Lower leg skin (tissue), 4 donors: ENCODE measurements around the gene SULT2B1. TPM values are rescaled to one million over a fixed set of nuclear protein-coding genes. Genes with fewer than 3 reads are reported as not detected.
A peak's percentile ranks its signal among the peaks of the same experiment; 100 is the strongest.

Source experiments
- DNase-seq, 2 donors: peaks; one replicate each; pipeline ENCODE4 v3.0.0-alpha.2; 2019; ENCODE audit warnings: low spot score in 2 of 2
- H3K4me3 ChIP-seq: fragments of 200-600 bp; sonication (generic); 2 replicates; pipeline ENCODE4 v1.5.1; 2017; ENCODE audit warnings: mild to moderate bottlenecking, low read depth; ENCODE audit not compliant: poor library complexity, severe bottlenecking
- POLR2A ChIP-seq, 2 donors: fragments of 450-650 bp; IDR thresholded peaks; one replicate each; pipeline ENCODE4 v1.6.1; 2016 to 2017; ENCODE audit warnings: antibody characterized with exemption in 2 of 2, mild to moderate bottlenecking in 1 of 2, moderate library complexity in 1 of 2
- WGBS, 2 donors: methylation state at CpG; one replicate each; pipeline ENCODE4 v1.1.5; 2018; 5-methylcytosine and 5-hydroxymethylcytosine counted together
- intact Hi-C: fragments of 100-400 bp; cut with DNase I; formaldehyde crosslinking; loops from one replicate; pipeline ENCODE4 v1.15.0; 2023; ENCODE audit warnings: low total_unique reads
- total RNA-seq, 4 donors: library from RNA; depleted of rRNA; stranded (reverse); fragments of >200 nt; gene quantifications; one replicate each; pipeline ENCODE4 v1.1.0, GENCODE V29; 2016
- TF ChIP-seq, protein P1 (sequence below), 3 donors: fragments of 450-650 bp; IDR thresholded peaks; one replicate each; pipeline ENCODE4 v1.5.1; 2016; ENCODE audit warnings: antibody characterized with exemption in 3 of 3, mild to moderate bottlenecking in 3 of 3, moderate library complexity in 2 of 3

The SULT2B1 gene
- total RNA-seq, result 100 to 1,000 TPM; 119 to 191 (median 166) TPM

DNA sequence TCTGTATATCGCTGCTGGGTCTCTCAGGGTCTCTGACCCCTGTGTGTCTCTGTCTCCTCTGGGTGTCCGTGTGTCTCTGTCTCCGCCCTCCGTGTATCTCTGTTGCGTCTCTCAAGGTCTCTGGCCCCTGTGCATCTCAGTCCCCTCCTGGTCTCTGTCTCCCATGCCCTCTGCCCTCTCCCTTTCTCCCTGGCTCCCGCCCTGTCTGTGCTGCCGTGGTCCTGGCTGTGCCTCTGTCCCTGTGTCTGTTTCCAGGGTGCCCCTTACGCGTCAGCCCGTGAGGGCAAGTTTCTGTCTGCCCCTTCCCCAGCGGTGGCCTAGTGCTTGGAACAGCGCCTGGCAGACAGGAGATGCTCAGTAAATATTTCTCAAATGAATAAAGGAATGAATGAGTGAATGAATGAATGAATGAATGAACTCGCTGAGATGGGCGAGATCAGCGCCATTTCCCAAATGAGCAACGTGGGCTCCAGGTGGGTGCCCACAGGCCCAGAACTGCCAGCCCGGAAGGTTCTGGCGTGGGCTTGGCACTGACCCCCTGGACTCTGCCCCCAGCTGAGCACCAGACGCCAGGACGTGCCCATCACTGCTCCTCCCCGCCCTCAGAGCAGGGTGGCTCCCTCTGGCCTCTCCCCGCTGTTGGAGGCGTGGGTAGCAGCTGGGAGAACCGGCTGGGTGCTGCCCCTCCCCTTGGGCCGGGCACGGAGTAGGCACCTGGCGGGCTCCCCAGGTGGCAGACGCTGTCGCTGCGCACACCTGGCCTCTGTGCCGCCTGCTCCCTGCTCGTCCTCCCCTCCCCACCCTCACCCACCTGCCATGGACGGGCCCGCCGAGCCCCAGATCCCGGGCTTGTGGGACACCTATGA, at the start of gene SULT2B1:
Gene SULT2B1, plus strand, starts transcription at position 736 of the 866 bp plus-strand sequence. Its CDS starts 81 bp downstream, at position 817.
- 45 to 72% methylated on average over 20 to 36 of the region's 36 CpGs for WGBS, 2 donors
- no peak for DNase-seq
- H3K4me3 ChIP-seq, result no peak within 1 kb of the TSS
- TF ChIP-seq, protein P1, sequence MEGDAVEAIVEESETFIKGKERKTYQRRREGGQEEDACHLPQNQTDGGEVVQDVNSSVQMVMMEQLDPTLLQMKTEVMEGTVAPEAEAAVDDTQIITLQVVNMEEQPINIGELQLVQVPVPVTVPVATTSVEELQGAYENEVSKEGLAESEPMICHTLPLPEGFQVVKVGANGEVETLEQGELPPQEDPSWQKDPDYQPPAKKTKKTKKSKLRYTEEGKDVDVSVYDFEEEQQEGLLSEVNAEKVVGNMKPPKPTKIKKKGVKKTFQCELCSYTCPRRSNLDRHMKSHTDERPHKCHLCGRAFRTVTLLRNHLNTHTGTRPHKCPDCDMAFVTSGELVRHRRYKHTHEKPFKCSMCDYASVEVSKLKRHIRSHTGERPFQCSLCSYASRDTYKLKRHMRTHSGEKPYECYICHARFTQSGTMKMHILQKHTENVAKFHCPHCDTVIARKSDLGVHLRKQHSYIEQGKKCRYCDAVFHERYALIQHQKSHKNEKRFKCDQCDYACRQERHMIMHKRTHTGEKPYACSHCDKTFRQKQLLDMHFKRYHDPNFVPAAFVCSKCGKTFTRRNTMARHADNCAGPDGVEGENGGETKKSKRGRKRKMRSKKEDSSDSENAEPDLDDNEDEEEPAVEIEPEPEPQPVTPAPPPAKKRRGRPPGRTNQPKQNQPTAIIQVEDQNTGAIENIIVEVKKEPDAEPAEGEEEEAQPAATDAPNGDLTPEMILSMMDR (IDR thresholded peaks at IDR 0.05), result no peak
- TF ChIP-seq POLR2A (IDR thresholded peaks at IDR 0.05), result no peak
- intact Hi-C loops, result no loop called here

DNA sequence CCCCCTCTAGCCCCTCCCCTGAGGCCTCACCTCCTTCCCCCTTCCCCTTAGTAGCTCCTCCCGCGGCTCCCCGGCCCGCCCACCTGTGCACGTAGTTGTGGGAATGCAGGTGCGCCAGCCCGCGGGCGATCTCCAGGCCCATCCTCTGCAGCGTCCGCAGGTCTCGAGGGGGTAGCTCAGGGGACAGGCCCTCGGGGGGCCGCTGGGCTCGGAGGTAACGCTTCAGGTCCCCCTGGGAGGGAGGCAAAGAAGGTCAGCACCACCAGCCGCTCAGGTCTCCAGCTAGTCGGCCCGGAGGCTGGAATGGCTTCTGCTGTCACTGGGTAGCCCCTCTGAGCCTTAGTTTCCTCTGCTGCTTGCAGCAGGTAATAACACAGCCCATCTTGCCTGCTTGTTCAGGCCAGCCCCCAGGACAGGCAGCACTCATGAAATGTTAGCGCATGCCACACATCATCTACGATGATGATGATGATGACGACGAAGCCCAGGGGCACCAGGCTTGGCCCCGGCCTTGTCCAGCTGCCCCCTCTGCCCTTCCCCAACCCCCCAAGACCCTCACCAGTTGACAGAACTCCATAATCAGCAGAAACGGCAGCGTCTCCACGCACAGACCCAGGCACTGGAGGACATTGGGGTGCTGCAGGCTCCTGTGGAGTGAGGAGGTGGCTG, 49.5 kb upstream of the SULT2B1 start:
- WGBS, 2 donors, result 28 to 53% methylated on average over 14 to 27 of the region's 27 CpGs
- intact Hi-C loops, result loop anchor here (5.0 kb wide), 1 partner anchor 85 kb away; no protein-coding TSS in a partner anchor
- H3K4me3 ChIP-seq, result no peak overlapping the region
- no peak for DNase-seq
- TF ChIP-seq POLR2A (IDR thresholded peaks at IDR 0.05), result no peak
- TF ChIP-seq, protein P1 (IDR thresholded peaks at IDR 0.05), result no peak

DNA sequence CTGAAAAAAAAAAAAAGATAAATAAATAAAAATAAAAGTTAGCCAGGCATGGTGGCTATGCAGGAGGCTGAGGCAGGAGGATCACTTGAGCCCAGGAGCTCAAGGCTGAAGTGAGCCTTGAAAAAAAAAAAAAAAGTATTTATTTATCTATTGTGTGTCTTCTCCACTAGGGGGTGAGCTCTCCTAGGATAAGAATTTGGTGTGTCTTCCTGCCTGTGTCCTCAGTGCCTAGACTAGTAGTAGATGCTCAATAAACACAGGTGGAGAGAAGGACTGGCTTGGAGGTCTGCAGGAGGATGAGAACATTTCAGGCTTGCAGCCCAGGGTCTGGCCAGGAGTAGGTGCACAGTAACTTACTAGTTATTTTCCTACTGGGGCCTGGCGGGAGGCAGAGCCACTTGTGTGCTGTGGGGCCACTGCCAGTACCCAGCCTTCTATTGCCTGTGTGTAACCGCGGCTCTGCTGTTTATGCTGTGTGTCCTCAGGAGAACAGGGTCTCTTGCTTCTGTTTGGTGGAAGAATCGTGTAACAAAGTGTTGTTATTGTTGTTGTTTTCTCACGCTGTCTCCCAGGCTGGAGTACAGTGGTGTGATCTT, 45.7 kb upstream of the SULT2B1 start:
- DNase-seq, result no peak
- intact Hi-C loops, result no loop called here
- H3K4me3 ChIP-seq, result no peak overlapping the region
- no peak for TF ChIP-seq POLR2A (IDR thresholded peaks at IDR 0.05)
- TF ChIP-seq, protein P1 (IDR thresholded peaks at IDR 0.05), result peak in 1 of 3 donors; percentile 19
- 84 to 90% methylated on average over 5 of the region's 5 CpGs for WGBS, 2 donors

DNA sequence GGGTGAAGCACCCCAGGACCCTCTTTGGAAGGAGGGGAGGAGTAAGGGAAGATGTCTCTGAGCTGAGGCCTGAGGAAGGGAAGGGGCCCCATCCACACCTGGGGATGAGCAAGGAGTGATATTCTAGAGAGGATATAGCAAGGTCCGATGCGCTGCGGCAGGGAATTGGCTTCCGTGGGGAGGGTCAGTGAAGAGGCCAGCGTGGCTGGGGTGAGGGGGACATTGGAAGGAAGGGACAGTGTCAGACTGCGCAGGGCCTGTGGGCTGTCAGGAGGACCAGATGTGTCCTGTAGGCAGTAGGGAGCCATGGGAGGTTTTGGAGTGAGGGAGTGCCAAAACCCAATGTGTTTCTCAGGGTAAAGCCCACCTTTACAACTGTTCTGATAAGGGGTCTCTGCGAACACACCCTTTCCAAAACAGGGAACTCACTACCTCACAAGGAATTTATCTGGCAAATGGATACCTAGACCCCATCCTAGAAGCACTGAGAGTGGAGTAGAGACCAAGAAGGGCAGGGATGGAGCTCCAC, 44.0 kb upstream of the SULT2B1 start:
- intact Hi-C loops, result no loop called here
- no peak for TF ChIP-seq POLR2A (IDR thresholded peaks at IDR 0.05)
- TF ChIP-seq, protein P1 (IDR thresholded peaks at IDR 0.05), result no peak
- H3K4me3 ChIP-seq, result no peak overlapping the region
- no peak for DNase-seq
- WGBS, 2 donors, result 94 to 95% methylated on average over 7 of the region's 7 CpGs

DNA sequence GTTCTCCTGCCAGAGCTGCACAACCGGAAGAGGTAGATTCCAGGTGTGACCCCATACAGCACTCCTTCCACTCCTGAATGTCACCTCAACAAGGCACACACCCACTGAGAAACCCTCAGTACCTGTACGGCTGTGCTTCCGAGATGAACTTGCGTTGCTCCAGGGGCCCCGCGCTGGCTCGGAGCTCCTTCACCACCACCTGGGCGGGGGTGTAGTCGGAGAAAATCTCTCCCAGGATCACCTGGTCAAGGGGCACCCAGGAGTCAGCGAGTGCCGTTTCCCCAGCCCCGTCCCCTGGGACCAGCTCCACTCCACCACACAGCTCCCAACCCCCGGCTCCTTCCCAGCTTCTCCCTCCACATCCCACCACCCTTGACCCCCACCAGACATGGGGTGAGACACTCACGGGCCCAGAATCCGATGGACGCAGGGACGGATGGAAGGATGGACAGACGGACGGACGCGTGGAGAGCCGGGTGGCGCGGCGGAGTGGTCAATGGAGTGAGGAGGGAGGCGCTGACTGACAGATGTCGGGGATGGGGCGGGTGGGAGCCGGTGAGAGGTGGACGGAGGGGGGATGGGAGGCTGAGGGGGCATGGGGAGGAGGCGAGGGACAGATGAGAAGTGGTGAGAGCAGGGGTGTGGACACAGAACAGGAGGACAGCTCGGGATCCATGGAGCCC, 43.1 kb upstream of the SULT2B1 start:
- H3K4me3 ChIP-seq, result no peak overlapping the region
- TF ChIP-seq, protein P1 (IDR thresholded peaks at IDR 0.05), result no peak
- no peak for TF ChIP-seq POLR2A (IDR thresholded peaks at IDR 0.05)
- intact Hi-C loops, result no loop called here
- WGBS, 2 donors, result 84 to 89% methylated on average over 32 of the region's 32 CpGs
- no peak for DNase-seq
